Measurements from ENCODE around the gene FCAR.
"Not testable (repeated sequence)": the region's sequence is repeated elsewhere in the genome, so short reads cannot be mapped to it uniquely, and the experiment has no call there.

FCAR gene

DNA sequence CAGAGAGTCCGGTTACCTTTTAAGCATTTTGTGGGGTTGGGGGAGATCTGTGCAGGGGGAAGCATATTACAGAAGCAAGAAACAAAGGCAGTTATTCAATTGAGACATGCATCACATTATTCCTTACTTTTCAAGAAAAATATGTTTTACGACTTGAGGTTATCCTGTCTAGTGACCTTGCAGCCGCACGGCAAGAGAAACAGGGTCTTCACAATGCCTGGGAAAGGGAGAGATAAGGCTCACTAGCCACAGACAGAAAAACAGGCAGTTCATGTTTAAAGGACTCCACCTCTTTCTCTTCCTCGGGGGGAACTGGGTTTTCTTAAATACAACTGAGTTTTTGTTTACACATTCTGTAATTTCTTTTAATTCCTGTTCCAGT, 31.4 kb downstream of the FCAR start:
- TF ChIP-seq, protein P1, sequence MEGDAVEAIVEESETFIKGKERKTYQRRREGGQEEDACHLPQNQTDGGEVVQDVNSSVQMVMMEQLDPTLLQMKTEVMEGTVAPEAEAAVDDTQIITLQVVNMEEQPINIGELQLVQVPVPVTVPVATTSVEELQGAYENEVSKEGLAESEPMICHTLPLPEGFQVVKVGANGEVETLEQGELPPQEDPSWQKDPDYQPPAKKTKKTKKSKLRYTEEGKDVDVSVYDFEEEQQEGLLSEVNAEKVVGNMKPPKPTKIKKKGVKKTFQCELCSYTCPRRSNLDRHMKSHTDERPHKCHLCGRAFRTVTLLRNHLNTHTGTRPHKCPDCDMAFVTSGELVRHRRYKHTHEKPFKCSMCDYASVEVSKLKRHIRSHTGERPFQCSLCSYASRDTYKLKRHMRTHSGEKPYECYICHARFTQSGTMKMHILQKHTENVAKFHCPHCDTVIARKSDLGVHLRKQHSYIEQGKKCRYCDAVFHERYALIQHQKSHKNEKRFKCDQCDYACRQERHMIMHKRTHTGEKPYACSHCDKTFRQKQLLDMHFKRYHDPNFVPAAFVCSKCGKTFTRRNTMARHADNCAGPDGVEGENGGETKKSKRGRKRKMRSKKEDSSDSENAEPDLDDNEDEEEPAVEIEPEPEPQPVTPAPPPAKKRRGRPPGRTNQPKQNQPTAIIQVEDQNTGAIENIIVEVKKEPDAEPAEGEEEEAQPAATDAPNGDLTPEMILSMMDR (IDR thresholded peaks at IDR 0.05; ENCODE audit: borderline replicate concordance, control extremely low read depth, extremely low read depth, insufficient read depth, missing control alignments): no peak
- DNase-seq (ENCODE audit: low spot score): no peak
- in situ Hi-C loops (cut with MboI; ENCODE audit: low sequenced_read_pairs, unreplicated experiment): loop anchor here (25.0 kb wide), 1 partner anchor 418 kb away; no protein-coding TSS in a partner anchor

GRCh38 chr19:54905803-54906511, 31.9 kb downstream of the FCAR start, which contains the start of gene NCR1:
Gene NCR1, plus strand, starts transcription at chr19:54906148. Its CDS starts 40 bp downstream, at chr19:54906188.
- in situ Hi-C loops (cut with MboI; ENCODE audit: low sequenced_read_pairs, unreplicated experiment): loop anchor here (25.0 kb wide), 1 partner anchor 419 kb away; no protein-coding TSS in a partner anchor
- TF ChIP-seq, protein P1 (IDR thresholded peaks at IDR 0.05; ENCODE audit: borderline replicate concordance, control extremely low read depth, extremely low read depth, insufficient read depth, missing control alignments): no peak

DNA sequence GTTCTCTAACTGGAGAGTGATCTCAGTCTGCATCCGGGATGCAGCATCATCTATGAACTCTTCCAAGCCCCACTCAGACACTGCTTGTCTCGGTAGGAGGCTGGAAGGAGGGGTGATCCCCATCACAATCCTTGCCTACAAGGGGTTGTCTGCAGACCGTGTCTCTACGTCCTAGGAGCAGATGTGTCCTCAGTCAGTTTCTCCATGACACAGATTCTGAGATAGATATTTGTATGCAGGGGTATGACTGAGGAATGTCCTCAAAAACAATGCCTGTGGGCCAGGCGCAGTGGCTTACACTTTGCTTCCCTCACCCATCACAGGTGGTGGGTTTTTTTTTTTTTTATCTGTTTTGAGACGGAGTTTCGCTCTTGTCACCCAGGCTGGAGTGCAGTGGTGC, 32.8 kb downstream of the FCAR start:
- DNase-seq (ENCODE audit: low spot score): no peak
- TF ChIP-seq, protein P1 (IDR thresholded peaks at IDR 0.05; ENCODE audit: borderline replicate concordance, control extremely low read depth, extremely low read depth, insufficient read depth, missing control alignments): no peak
- in situ Hi-C loops (cut with MboI; ENCODE audit: low sequenced_read_pairs, unreplicated experiment): loop anchor here (25.0 kb wide), 1 partner anchor 420 kb away; no protein-coding TSS in a partner anchor

More at GRCh38 chr19:54905803-54906511, 31.9 kb downstream of the FCAR start, which contains the start of gene NCR1:
- no peak for DNase-seq (ENCODE audit: low spot score)

GRCh38 chr19:54907899-54908298, 33.9 kb downstream of the FCAR start:
- in situ Hi-C loops (cut with MboI; ENCODE audit: low sequenced_read_pairs, unreplicated experiment): loop anchor here (25.0 kb wide), 1 partner anchor 421 kb away; no protein-coding TSS in a partner anchor
- DNase-seq (ENCODE audit: low spot score): not testable (repeated sequence)

- in situ Hi-C loops (cut with MboI; ENCODE audit: low sequenced_read_pairs, unreplicated experiment): loop anchor here (25.0 kb wide), 1 partner anchor 430 kb away; no protein-coding TSS in a partner anchor
- TF ChIP-seq, protein P1 (IDR thresholded peaks at IDR 0.05; ENCODE audit: borderline replicate concordance, control extremely low read depth, extremely low read depth, insufficient read depth, missing control alignments): no peak
- DNase-seq (ENCODE audit: low spot score): peak; percentile 55
These were observed 42.8 kb downstream of the FCAR start for GRCh38 chr19:54916822-54917221.

- in situ Hi-C loops (cut with MboI; ENCODE audit: low sequenced_read_pairs, unreplicated experiment): loop anchor here (25.0 kb wide), 1 partner anchor 431 kb away; no protein-coding TSS in a partner anchor
- TF ChIP-seq, protein P1 (IDR thresholded peaks at IDR 0.05; ENCODE audit: borderline replicate concordance, control extremely low read depth, extremely low read depth, insufficient read depth, missing control alignments): no peak
- DNase-seq (ENCODE audit: low spot score): no peak
These were observed 44.5 kb downstream of the FCAR start for GRCh38 chr19:54918499-54918898.

DNA sequence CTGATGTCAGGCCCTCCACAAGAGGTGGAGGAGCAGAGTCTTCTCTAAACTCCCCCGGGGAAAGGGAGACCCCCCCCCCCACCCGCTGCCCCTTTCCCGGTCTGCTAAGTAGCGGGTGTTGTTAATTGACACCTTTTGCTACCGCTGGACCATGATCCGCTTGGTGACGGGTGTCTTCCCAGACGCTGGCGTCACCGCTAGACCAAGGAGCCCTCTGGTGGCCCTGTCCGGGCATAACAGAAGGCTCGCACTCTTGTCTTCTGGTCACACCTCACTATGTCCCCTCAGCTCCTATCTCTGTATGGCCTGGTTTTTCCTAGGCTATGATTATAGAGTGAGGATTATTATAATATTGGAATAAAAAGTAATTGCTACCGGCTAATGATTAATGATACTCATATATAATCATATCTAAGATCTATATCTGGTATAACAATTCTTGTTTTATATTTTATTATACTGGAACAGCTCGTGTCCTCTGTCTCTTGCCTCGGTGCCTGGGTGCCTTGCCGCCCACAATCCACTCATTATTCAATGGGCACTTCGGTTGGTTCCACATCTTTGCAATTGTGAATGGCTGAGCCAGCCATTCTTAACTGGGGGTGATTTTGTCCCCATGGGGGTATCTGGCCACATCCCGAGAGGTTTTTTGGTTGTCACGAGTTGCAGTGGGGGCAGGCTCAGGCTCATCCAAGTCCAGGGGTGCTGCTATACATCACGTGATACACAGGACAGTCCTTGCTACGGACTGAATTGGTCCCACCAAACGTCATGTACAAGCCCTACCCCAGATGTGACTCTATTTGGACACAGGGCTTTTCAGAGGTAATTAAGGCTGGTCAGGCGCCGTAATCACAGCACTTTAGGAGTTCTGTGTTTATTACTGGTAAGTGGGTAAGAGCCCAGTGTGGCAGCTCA, 45.9 kb downstream of the FCAR start:
- DNase-seq (ENCODE audit: low spot score): not testable (repeated sequence)
- in situ Hi-C loops (cut with MboI; ENCODE audit: low sequenced_read_pairs, unreplicated experiment): loop anchor here (25.0 kb wide), 1 partner anchor 433 kb away; no protein-coding TSS in a partner anchor
